Subcutaneous abdominal adipose tissue (tissue), 5 donors: ENCODE data around the gene PLCB4.

Experiments used
- H3K27ac ChIP-seq: one replicate; pipeline ENCODE4 v1.7.0; 2013; ENCODE audit warnings: low read depth, mild to moderate bottlenecking, inconsistent platforms, low read length, moderate library complexity
- H3K27me3 ChIP-seq, 5 donors: one replicate each; pipeline ENCODE4 v1.7.0; 2013; ENCODE audit warnings: low read length in 5 of 5, inconsistent platforms in 1 of 5; ENCODE audit not compliant: control insufficient read depth in 5 of 5, insufficient read depth in 4 of 5
- H3K36me3 ChIP-seq, 5 donors: one replicate each; pipeline ENCODE4 v1.7.0; 2013; ENCODE audit warnings: low read length in 5 of 5; ENCODE audit not compliant: control insufficient read depth in 5 of 5, insufficient read depth in 5 of 5
- H3K4me1 ChIP-seq, 5 donors: one replicate each; pipeline ENCODE4 v1.7.0; 2013; ENCODE audit warnings: low read length in 5 of 5, mild to moderate bottlenecking in 3 of 5, moderate library complexity in 1 of 5; ENCODE audit not compliant: control insufficient read depth in 5 of 5, insufficient read depth in 5 of 5
- H3K4me3 ChIP-seq, 5 donors: one replicate each; pipeline ENCODE4 v1.7.0; 2013; ENCODE audit warnings: low read length in 5 of 5, low read depth in 1 of 5
- H3K9ac ChIP-seq, 5 donors: one replicate each; pipeline ENCODE4 v1.7.0; 2013; ENCODE audit warnings: low read length in 5 of 5, mild to moderate bottlenecking in 4 of 5, moderate library complexity in 3 of 5
- H3K9me3 ChIP-seq, 5 donors: one replicate each; pipeline ENCODE4 v1.7.0; 2013; ENCODE audit warnings: low read length in 5 of 5; ENCODE audit not compliant: control insufficient read depth in 5 of 5
- donor health status: healthy.
- donor health status: healthy.
- donor health status: healthy.
- donor health status: healthy.
- donor health status: healthy.

PLCB4 gene

GRCh38 chr20:9215539-9215938, 146.7 kb downstream of the PLCB4 start:
- Histone ChIP-seq H3K27ac (no peak overlapping the region), H3K4me1 (peaks cover 0 to 20% (median 16%) of the 10 kb centered on the region in 5 donors), H3K4me3 (no peak overlapping the region), H3K9me3 (no peaks in the 10 kb centered on the region), H3K9ac (no peak overlapping the region), H3K27me3 (no peaks in the 10 kb centered on the region), H3K36me3 (no peaks in the 10 kb centered on the region)

GRCh38 chr20:9218531-9218961, 149.7 kb downstream of the PLCB4 start:
- Histone ChIP-seq H3K27me3 (no peaks in the 10 kb centered on the region), H3K9me3 (no peaks in the 10 kb centered on the region), H3K4me1 (peaks cover 0 to 20% (median 16%) of the 10 kb centered on the region in 5 donors), H3K27ac (no peak overlapping the region), H3K36me3 (no peaks in the 10 kb centered on the region), H3K4me3 (no peak overlapping the region), H3K9ac (no peak overlapping the region)

- no peaks in the 10 kb centered on the region for H3K36me3 ChIP-seq
- H3K4me1 ChIP-seq: peaks cover 0 to 18% (median 13%) of the 10 kb centered on the region in 5 donors
- H3K9me3 ChIP-seq: no peaks in the 10 kb centered on the region
- H3K4me3 ChIP-seq: no peak overlapping the region
- no peaks in the 10 kb centered on the region for H3K27me3 ChIP-seq
- H3K27ac ChIP-seq: no peak overlapping the region
- no peak overlapping the region for H3K9ac ChIP-seq
Observed at GRCh38 chr20:9220874-9221547, 152.1 kb downstream of the PLCB4 start.

- H3K9ac ChIP-seq: no peak overlapping the region
- no peaks in the 10 kb centered on the region for H3K27me3 ChIP-seq
Observed at GRCh38 chr20:9223296-9223695, 154.4 kb downstream of the PLCB4 start.

GRCh38 chr20:9225879-9226278, 157.0 kb downstream of the PLCB4 start:
- H3K36me3 ChIP-seq: no peaks in the 10 kb centered on the region
- no peak overlapping the region for H3K9ac ChIP-seq
- H3K4me1 ChIP-seq: peaks cover 0 to 8% (median 3%) of the 10 kb centered on the region in 5 donors
- H3K4me3 ChIP-seq: no peak overlapping the region
- H3K27me3 ChIP-seq: no peaks in the 10 kb centered on the region
- no peak overlapping the region for H3K27ac ChIP-seq
- H3K9me3 ChIP-seq: no peaks in the 10 kb centered on the region

More at GRCh38 chr20:9223296-9223695, 154.4 kb downstream of the PLCB4 start:
- Histone ChIP-seq H3K4me3 (no peak overlapping the region), H3K4me1 (peaks cover 0 to 14% (median 10%) of the 10 kb centered on the region in 5 donors), H3K9me3 (no peaks in the 10 kb centered on the region), H3K36me3 (no peaks in the 10 kb centered on the region), H3K27ac (no peak overlapping the region)

GRCh38 chr20:9227896-9228615, 159.2 kb downstream of the PLCB4 start:
- Histone ChIP-seq H3K4me3 (no peak overlapping the region), H3K4me1 (peaks cover 0 to 7% (median 4%) of the 10 kb centered on the region in 5 donors), H3K36me3 (no peaks in the 10 kb centered on the region), H3K27me3 (no peaks in the 10 kb centered on the region), H3K9me3 (no peaks in the 10 kb centered on the region), H3K27ac (no peak overlapping the region), H3K9ac (no peak overlapping the region)

GRCh38 chr20:9228774-9229450, 160.0 kb downstream of the PLCB4 start:
- peaks cover 0 to 7% (median 4%) of the 10 kb centered on the region in 5 donors for H3K4me1 ChIP-seq

GRCh38 chr20:9230406-9230805, 161.5 kb downstream of the PLCB4 start:
- no peaks in the 10 kb centered on the region for H3K9me3 ChIP-seq
- no peak overlapping the region for H3K4me3 ChIP-seq
- peaks cover 0 to 6% (median 4%) of the 10 kb centered on the region in 5 donors for H3K4me1 ChIP-seq
- H3K36me3 ChIP-seq: no peaks in the 10 kb centered on the region
- H3K27ac ChIP-seq: no peak overlapping the region
- H3K9ac ChIP-seq: no peak overlapping the region
- H3K27me3 ChIP-seq: no peaks in the 10 kb centered on the region

More at GRCh38 chr20:9228774-9229450, 160.0 kb downstream of the PLCB4 start:
- no peak overlapping the region for H3K4me3 ChIP-seq
- H3K9me3 ChIP-seq: no peaks in the 10 kb centered on the region
- no peak overlapping the region for H3K9ac ChIP-seq
- H3K36me3 ChIP-seq: no peaks in the 10 kb centered on the region
- H3K27me3 ChIP-seq: no peaks in the 10 kb centered on the region
- no peak overlapping the region for H3K27ac ChIP-seq

GRCh38 chr20:9233804-9234203, 164.9 kb downstream of the PLCB4 start:
- Histone ChIP-seq H3K4me3 (no peak overlapping the region), H3K9me3 (no peaks in the 10 kb centered on the region), H3K4me1 (peaks cover 0 to 4% (median 0%) of the 10 kb centered on the region in 5 donors), H3K36me3 (no peaks in the 10 kb centered on the region), H3K27me3 (no peaks in the 10 kb centered on the region), H3K9ac (no peak overlapping the region), H3K27ac (no peak overlapping the region)

GRCh38 chr20:9235518-9235917, 166.6 kb downstream of the PLCB4 start:
- H3K9me3 ChIP-seq: no peaks in the 10 kb centered on the region
- no peak overlapping the region for H3K4me3 ChIP-seq
- H3K9ac ChIP-seq: no peak overlapping the region
- peaks cover 0 to 4% (median 0%) of the 10 kb centered on the region in 5 donors for H3K4me1 ChIP-seq
- H3K36me3 ChIP-seq: no peaks in the 10 kb centered on the region
- no peak overlapping the region for H3K27ac ChIP-seq
- no peaks in the 10 kb centered on the region for H3K27me3 ChIP-seq
